Tibial nerve (tissue), 4 donors: ENCODE results near the gene ACER2. TPM values are rescaled to one million over a fixed set of nuclear protein-coding genes. Genes with fewer than 3 reads are reported as not detected.
"Not testable (repeated sequence)": the region's sequence is repeated elsewhere in the genome, so short reads cannot be mapped to it uniquely, and the experiment has no call there.

ENCODE experiments used
- DNase-seq, 2 donors: peaks; one replicate each; pipeline ENCODE4 v3.0.0-alpha.2; 2019; ENCODE audit warnings: low spot score in 2 of 2
- H3K27ac ChIP-seq, 4 donors: fragments of 200-600 bp; sonication (generic) in 3 of 4; one replicate each; pipeline ENCODE4 v1.5.1; 2017 to 2019; ENCODE audit warnings: mild to moderate bottlenecking in 1 of 4
- H3K27me3 ChIP-seq, 2 donors: fragments of 200-600 bp; sonication (generic) in 1 of 2; one replicate each; pipeline versions ENCODE4 v1.5.1 to v1.6.0; 2017 to 2019
- H3K36me3 ChIP-seq, 3 donors: fragments of 200-600 bp; sonication (generic); one replicate each; pipeline ENCODE4 v1.5.1; 2018 to 2019
- H3K4me1 ChIP-seq, 4 donors: fragments of 200-600 bp; sonication (generic) in 3 of 4; one replicate each; pipeline ENCODE4 v1.5.1; 2017 to 2019
- H3K4me3 ChIP-seq, 4 donors: fragments of 200-600 bp; sonication (generic) in 3 of 4; one replicate each; pipeline ENCODE4 v1.5.1; 2017 to 2019; ENCODE audit warnings: mild to moderate bottlenecking in 1 of 4, moderate library complexity in 1 of 4
- H3K9me3 ChIP-seq, 4 donors: fragments of 200-600 bp; sonication (generic) in 3 of 4; one replicate each; pipeline ENCODE4 v1.5.1; 2017 to 2019
- EP300 ChIP-seq, 2 donors: sonication (generic); formaldehyde crosslinking; IDR thresholded peaks; one replicate each; pipeline ENCODE4 v1.6.1; 2017; ENCODE audit warnings: antibody characterized with exemption in 2 of 2, mild to moderate bottlenecking in 1 of 2
- POLR2A ChIP-seq, 2 donors: fragments of 450-650 bp; IDR thresholded peaks; one replicate each; pipeline ENCODE4 v1.6.1; 2017; ENCODE audit warnings: antibody characterized with exemption in 2 of 2, mild to moderate bottlenecking in 2 of 2, moderate library complexity in 2 of 2
- WGBS, 2 donors: methylation state at CpG; one replicate each; pipeline ENCODE4 v1.1.5; 2018; 5-methylcytosine and 5-hydroxymethylcytosine counted together
- total RNA-seq, 4 donors: library from RNA; depleted of rRNA; stranded (reverse); fragments of >200 nt; gene quantifications; one replicate each; pipeline ENCODE4 v1.1.0, GENCODE V29; 2016
- TF ChIP-seq, protein P1 (sequence below), 5 experiments: fragments of 200-600 bp in 3 of 5; fragments of 450-650 bp in 2 of 5; sonication (generic) in 3 of 5; IDR thresholded peaks; one replicate each; pipeline ENCODE4 v1.5.1; 2016 to 2019; ENCODE audit warnings: antibody characterized with exemption in 5 of 5, mild to moderate bottlenecking in 3 of 5, moderate library complexity in 2 of 5

Gene ACER2
- total RNA-seq, 4 donors from 2014 or later: 3.8 to 11.7 (median 8.9) TPM

DNA sequence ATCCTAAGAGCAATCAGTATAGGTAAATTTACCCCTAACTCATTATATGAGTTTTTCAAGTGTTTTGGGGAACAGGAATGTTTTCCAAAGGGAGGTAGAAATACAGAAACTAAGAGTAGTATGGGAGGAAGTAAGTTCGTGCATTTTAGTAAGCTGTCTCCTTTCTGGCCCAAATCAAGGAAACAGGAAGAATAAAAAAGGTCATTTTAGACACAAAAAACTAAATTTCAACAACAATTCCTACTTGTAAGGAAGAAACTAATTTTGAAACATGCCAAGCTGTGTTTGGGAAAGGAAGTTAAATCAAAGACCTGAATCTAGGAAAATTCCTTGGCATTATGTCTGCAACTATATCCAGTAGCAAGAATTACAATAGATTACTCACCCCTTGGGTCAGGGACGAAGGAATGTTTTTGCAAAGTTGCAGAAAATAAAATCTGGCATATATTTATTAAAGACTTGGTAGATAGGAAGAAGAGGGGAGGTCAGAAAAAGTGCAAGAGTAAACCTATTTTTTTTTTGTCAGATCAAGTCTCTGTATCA is 22.2 kb upstream of the ACER2 start:
- Histone ChIP-seq H3K27me3 (no peaks in the 10 kb centered on the region), H3K27ac (no peak overlapping the region), H3K36me3 (no peaks in the 10 kb centered on the region), H3K4me3 (no peak overlapping the region), H3K9me3 (no peaks in the 10 kb centered on the region), H3K4me1 (no peaks in the 10 kb centered on the region)
- TF ChIP-seq, protein P1, sequence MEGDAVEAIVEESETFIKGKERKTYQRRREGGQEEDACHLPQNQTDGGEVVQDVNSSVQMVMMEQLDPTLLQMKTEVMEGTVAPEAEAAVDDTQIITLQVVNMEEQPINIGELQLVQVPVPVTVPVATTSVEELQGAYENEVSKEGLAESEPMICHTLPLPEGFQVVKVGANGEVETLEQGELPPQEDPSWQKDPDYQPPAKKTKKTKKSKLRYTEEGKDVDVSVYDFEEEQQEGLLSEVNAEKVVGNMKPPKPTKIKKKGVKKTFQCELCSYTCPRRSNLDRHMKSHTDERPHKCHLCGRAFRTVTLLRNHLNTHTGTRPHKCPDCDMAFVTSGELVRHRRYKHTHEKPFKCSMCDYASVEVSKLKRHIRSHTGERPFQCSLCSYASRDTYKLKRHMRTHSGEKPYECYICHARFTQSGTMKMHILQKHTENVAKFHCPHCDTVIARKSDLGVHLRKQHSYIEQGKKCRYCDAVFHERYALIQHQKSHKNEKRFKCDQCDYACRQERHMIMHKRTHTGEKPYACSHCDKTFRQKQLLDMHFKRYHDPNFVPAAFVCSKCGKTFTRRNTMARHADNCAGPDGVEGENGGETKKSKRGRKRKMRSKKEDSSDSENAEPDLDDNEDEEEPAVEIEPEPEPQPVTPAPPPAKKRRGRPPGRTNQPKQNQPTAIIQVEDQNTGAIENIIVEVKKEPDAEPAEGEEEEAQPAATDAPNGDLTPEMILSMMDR (IDR thresholded peaks at IDR 0.05): no peak
- TF ChIP-seq POLR2A (IDR thresholded peaks at IDR 0.05): no peak
- TF ChIP-seq EP300 (IDR thresholded peaks at IDR 0.05): no peak
- no peak for DNase-seq
- WGBS, 2 donors: 49 to 60% methylated on average over 2 of the region's 2 CpGs

DNA sequence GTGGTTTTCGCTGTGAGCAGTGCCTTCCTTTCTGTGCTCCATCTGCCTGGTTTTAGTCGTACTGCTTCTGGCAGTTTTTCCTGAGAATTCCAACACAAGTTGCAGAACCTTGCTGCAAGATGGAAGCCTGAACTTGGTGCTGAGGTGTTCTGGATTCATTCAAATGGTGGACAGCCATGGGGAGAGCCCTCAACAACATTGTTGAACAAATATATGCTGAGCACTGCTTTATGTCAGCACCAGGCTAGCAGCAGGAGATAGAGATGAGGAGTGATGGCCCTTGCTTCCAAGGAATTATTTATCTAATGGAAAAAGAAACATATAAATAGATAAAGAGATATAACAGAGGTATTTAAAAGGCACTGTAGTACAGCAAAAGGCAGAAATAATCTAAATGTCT is 21.5 kb upstream of the ACER2 start:
- Histone ChIP-seq H3K9me3 (no peaks in the 10 kb centered on the region), H3K4me1 (no peaks in the 10 kb centered on the region), H3K4me3 (no peak overlapping the region), H3K27me3 (no peaks in the 10 kb centered on the region), H3K27ac (no peak overlapping the region), H3K36me3 (no peaks in the 10 kb centered on the region)
- TF ChIP-seq EP300 (IDR thresholded peaks at IDR 0.05): no peak
- TF ChIP-seq, protein P1 (IDR thresholded peaks at IDR 0.05): no peak
- WGBS, 2 donors: 80 to 93% methylated on average over 2 of the region's 2 CpGs
- no peak for DNase-seq

GRCh38 chr9:19389539-19389938 is 19.3 kb upstream of the ACER2 start:
- H3K4me1 ChIP-seq, H3K27ac ChIP-seq, DNase-seq, H3K9me3 ChIP-seq, H3K27me3 ChIP-seq, H3K36me3 ChIP-seq, H3K4me3 ChIP-seq: not testable (repeated sequence)
- WGBS, 2 donors: 94 to 96% methylated on average over 4 of the region's 4 CpGs

GRCh38 chr9:19397845-19398244 is 11.0 kb upstream of the ACER2 start:
- no peaks in the 10 kb centered on the region for H3K4me1 ChIP-seq
- no peaks in the 10 kb centered on the region for H3K36me3 ChIP-seq
- no peaks in the 10 kb centered on the region for H3K27me3 ChIP-seq
- 60 to 76% methylated on average over 1 of the region's 1 CpG for WGBS, 2 donors
- H3K27ac ChIP-seq: no peak overlapping the region
- TF ChIP-seq, protein P1 (IDR thresholded peaks at IDR 0.05): no peak
- TF ChIP-seq EP300 (IDR thresholded peaks at IDR 0.05): no peak
- TF ChIP-seq POLR2A (IDR thresholded peaks at IDR 0.05): no peak
- no peak overlapping the region for H3K4me3 ChIP-seq
- no peak for DNase-seq
- H3K9me3 ChIP-seq: peaks cover 0 to 2% (median 0%) of the 10 kb centered on the region in 4 donors

DNA sequence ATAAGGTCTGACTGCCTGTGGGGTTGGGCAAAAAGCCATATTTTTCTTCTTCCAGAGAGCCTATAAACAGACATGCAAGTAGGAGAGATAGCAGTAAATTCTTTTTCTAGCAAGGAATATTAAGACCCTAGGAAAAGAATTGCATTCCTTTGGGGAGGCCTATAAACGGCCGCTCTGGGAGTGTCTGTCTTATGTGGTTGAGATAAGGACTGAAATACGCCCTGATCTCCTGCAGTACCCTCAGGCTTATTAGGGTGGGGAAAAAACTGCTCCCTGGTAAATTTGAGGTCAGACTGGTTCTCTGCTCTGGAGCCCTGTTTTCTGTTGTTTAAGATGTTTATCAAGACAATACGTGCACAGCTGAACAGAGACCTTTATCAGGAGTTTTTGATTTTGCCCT is 5.6 kb upstream of the ACER2 start:
- not testable (repeated sequence) for H3K4me1 ChIP-seq, H3K27ac ChIP-seq, H3K36me3 ChIP-seq, H3K4me3 ChIP-seq, H3K27me3 ChIP-seq, DNase-seq
- 83 to 92% methylated on average over 4 of the region's 4 CpGs for WGBS, 2 donors
- peaks cover 0 to 15% (median 2%) of the 10 kb centered on the region in 4 donors for H3K9me3 ChIP-seq

DNA sequence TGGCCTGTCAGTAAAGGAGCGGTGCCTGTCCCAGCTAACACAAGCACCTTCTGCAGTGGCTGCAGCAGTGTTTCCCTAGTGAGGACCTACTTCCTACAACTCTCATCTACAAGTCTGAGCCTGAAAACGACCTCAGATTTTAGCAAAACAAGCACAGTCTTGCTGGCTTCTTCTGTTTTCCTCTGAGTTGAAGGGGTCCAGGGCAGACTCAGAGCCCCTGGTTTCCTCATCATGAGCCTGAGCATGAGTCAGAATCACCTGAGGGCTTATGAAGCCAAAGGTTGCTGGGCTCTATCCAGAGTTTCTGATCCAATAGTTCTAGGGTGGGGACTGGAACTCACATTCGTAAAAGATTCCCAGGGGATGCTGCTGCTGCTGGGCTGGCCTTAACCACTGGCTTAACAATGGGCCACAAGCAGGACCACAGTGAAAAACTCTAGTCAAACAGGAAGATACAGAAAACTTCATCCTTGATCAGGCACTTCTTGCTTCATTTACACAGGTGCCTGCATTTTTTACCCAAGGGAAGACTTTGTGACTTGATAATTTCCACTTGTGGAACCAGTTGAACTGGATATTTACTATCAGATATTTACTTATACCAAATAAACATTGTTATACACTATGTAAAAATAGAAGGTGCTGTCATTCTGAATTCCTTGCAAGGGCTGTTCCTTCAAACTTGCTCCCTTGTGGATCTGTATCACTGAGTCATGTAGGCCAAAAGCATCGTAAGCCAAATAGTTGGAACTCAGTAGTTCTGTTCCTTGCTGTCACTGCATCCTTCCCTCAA is 4.3 kb upstream of the ACER2 start:
- H3K27ac ChIP-seq: no peak overlapping the region
- H3K4me1 ChIP-seq: peaks cover 0 to 10% (median 1%) of the 10 kb centered on the region in 4 donors
- H3K4me3 ChIP-seq: no peak overlapping the region
- DNase-seq: no peak
- no peaks in the 10 kb centered on the region for H3K36me3 ChIP-seq
- TF ChIP-seq EP300 (IDR thresholded peaks at IDR 0.05): no peak
- TF ChIP-seq, protein P1 (IDR thresholded peaks at IDR 0.05): no peak
- no peak for TF ChIP-seq POLR2A (IDR thresholded peaks at IDR 0.05)
- H3K9me3 ChIP-seq: peaks cover 0 to 15% (median 2%) of the 10 kb centered on the region in 4 donors
- H3K27me3 ChIP-seq: no peaks in the 10 kb centered on the region
- 65 to 67% methylated on average over 4 of the region's 4 CpGs for WGBS, 2 donors
